ENCODE measurements around the gene ITM2C.

ITM2C gene

DNA sequence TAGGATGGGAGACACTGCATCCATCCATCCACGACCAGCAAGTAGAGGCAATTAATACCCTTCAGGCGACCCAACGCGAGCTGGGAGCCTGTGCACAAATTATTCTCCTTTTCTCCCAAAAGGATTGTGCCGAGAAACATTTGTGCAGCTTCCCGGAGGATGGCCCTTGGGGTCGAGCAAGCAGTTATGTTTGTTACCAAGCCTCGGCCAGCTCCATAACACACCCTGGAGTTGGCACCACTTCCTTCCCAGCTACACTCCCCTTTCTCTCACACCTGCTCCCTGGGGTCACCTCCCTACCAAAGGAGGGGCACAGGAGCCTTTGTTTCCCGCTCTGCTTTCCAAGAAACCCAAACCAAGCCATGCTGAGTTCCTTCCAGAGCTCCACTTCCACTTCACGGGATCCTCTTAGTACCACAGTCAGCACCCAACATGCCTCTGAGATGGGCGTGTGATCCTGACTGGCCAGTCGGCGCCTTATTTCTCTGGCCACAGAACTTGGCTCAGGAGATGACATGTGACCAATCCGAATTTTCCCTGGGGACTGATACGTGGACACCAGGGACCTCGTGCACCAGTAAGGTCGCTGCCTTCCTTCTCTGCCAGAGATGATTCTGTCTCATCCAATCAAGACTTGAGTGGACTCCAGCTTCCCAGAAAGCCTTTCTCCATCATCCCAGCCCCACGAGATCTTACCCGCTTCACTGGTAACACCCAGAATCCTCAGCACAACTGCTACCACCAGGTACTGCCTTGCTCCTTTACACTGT lies 31.8 kb downstream of the ITM2C start:
- TF ChIP-seq POLR2AphosphoS5 (IDR thresholded peaks at IDR 0.05; ENCODE audit: borderline replicate concordance, low read depth, low read length) (no peak), EZH2 (IDR thresholded peaks at IDR 0.05) (no peak), FOXP2 (optimal IDR thresholded peaks at IDR 0.05; ENCODE audit: control extremely low read depth, extremely low read length, insufficient read depth) (no peak)

DNA sequence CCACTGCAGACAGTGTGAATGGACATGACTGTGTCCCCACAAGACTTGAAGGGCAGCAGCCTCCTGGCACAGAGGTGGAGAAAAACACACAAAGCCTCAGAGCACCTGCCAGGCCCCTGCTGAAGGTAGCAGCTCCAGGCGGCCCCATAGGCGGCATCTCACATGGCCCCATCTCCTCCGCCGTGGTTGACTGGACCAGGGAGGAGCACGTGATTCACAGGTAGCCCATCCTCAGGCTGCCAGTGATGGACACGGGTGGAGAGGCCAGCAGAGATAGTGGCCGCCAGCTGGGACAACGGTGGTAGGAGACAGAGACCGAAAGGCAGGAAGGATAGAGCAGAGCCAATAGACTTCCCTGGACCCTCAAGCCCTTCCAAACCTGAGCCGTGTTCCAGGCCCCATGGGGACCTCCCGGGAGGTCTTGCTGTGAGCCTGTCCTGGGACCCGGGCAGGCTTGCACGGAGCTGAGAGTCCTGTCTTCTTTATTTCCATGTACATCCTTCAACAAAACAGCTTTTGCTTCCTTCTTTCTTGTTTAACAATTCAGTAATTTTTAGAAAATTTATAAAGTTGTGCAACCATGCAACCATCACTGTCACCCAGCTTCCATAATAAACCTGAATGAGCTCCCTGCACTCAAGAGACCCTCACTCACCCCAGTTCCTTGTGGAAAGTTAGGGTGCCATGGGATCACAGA lies 33.4 kb downstream of the ITM2C start:
- H3K9ac ChIP-seq (ENCODE audit: insufficient read length) = no peak overlapping the region
- no peak overlapping the region for H3K27ac ChIP-seq
- no peak overlapping the region for H3K4me3 ChIP-seq
- TF ChIP-seq POLR2AphosphoS5 (IDR thresholded peaks at IDR 0.05; ENCODE audit: borderline replicate concordance, low read depth, low read length) (no peak), FOXP2 (optimal IDR thresholded peaks at IDR 0.05; ENCODE audit: control extremely low read depth, extremely low read length, insufficient read depth) (no peak), EZH2 (IDR thresholded peaks at IDR 0.05) (no peak)
- no peaks in the 10 kb centered on the region for H3K9me3 ChIP-seq (ENCODE audit: low read depth, low read length)
- DNase-seq (ENCODE audit: low read depth, low spot score) = no peak
- no peaks in the 10 kb centered on the region for H3K36me3 ChIP-seq (ENCODE audit: insufficient read depth, low read length)

More for the DNA sequence above, 31.8 kb downstream of the ITM2C start:
- no peak for DNase-seq (ENCODE audit: low read depth, low spot score)
- Histone ChIP-seq H3K36me3 (ENCODE audit: insufficient read depth, low read length) (no peaks in the 10 kb centered on the region), H3K9me3 (ENCODE audit: low read depth, low read length) (no peaks in the 10 kb centered on the region), H3K27ac (no peak overlapping the region), H3K4me3 (no peak overlapping the region), H3K9ac (ENCODE audit: insufficient read length) (no peak overlapping the region)

DNA sequence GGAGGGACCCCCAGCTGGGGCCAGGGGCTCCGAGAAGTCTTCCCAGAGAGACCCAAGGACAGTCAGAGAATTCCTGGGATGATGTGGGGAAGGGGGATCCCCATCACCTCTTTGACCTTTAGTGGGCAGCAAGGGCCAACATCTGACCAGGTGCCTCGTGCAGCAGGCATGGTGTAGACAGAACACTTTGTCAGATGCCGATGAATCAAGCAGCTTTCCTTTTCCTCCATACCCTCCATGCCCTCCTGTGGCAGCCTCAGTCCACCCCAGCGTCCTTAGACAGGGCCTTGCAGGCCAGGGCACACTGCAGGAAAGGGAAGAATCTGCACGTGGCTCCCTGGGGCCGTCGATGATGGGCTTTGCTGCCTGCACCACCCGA lies 34.0 kb downstream of the ITM2C start:
- no peak overlapping the region for H3K4me3 ChIP-seq
- TF ChIP-seq EZH2 (IDR thresholded peaks at IDR 0.05) (no peak), FOXP2 (optimal IDR thresholded peaks at IDR 0.05; ENCODE audit: control extremely low read depth, extremely low read length, insufficient read depth) (no peak), POLR2AphosphoS5 (IDR thresholded peaks at IDR 0.05; ENCODE audit: borderline replicate concordance, low read depth, low read length) (no peak)
- DNase-seq (ENCODE audit: low read depth, low spot score) = no peak
- no peak overlapping the region for H3K27ac ChIP-seq
- H3K9ac ChIP-seq (ENCODE audit: insufficient read length) = no peak overlapping the region
- H3K36me3 ChIP-seq (ENCODE audit: insufficient read depth, low read length) = no peaks in the 10 kb centered on the region
- no peaks in the 10 kb centered on the region for H3K9me3 ChIP-seq (ENCODE audit: low read depth, low read length)

DNA sequence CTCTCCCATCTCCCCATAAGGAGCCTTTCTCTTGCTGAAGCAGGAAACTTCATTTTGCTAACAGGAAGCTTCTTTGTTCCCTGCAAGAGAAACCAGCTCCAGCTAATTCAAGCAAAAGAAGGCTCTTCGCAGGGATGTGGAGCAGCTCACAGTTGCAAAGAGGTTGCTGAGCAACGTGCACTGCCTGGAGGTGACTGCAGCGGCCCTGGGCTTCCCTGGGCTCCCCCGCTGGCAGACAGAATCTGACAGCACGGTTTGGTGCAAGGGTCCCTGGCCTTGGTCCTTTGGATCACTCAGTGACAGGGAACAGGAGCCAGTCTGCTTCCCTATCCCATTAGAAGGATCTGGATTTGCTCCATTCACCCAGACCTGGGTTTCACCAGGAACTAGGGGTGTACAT lies 34.5 kb downstream of the ITM2C start:
- H3K9me3 ChIP-seq (ENCODE audit: low read depth, low read length) = no peaks in the 10 kb centered on the region
- no peak overlapping the region for H3K27ac ChIP-seq
- H3K4me3 ChIP-seq = no peak overlapping the region
- DNase-seq (ENCODE audit: low read depth, low spot score) = no peak
- no peak for TF ChIP-seq POLR2AphosphoS5 (IDR thresholded peaks at IDR 0.05; ENCODE audit: borderline replicate concordance, low read depth, low read length)
- no peak for TF ChIP-seq EZH2 (IDR thresholded peaks at IDR 0.05)
- no peak for TF ChIP-seq FOXP2 (optimal IDR thresholded peaks at IDR 0.05; ENCODE audit: control extremely low read depth, extremely low read length, insufficient read depth)
- no peak overlapping the region for H3K9ac ChIP-seq (ENCODE audit: insufficient read length)
- no peaks in the 10 kb centered on the region for H3K36me3 ChIP-seq (ENCODE audit: insufficient read depth, low read length)

DNA sequence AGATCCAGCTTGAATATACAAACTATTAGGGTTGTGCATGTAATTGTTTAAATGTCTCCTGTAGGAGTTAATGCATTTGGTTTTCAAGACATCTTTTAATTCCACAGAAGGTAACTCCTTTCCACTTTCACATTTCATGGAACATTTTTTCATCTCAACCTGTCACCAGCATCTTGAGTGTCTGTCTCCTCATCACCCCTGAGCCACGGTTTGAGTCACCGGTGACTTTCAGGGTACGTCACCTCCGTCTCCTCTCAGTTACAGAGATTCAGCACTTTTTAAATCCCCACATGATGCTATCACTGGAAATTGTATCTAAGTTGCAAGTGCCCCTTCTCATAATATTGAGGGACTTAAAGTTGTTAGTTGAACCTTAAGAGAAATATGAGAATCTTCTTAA lies 35.0 kb downstream of the ITM2C start:
- no peak overlapping the region for H3K27ac ChIP-seq
- no peaks in the 10 kb centered on the region for H3K36me3 ChIP-seq (ENCODE audit: insufficient read depth, low read length)
- TF ChIP-seq EZH2 (IDR thresholded peaks at IDR 0.05) = no peak
- TF ChIP-seq FOXP2 (optimal IDR thresholded peaks at IDR 0.05; ENCODE audit: control extremely low read depth, extremely low read length, insufficient read depth) = no peak
- no peak for TF ChIP-seq POLR2AphosphoS5 (IDR thresholded peaks at IDR 0.05; ENCODE audit: borderline replicate concordance, low read depth, low read length)
- DNase-seq (ENCODE audit: low read depth, low spot score) = no peak
- H3K9me3 ChIP-seq (ENCODE audit: low read depth, low read length) = no peaks in the 10 kb centered on the region
- no peak overlapping the region for H3K9ac ChIP-seq (ENCODE audit: insufficient read length)
- H3K4me3 ChIP-seq = no peak overlapping the region

DNA sequence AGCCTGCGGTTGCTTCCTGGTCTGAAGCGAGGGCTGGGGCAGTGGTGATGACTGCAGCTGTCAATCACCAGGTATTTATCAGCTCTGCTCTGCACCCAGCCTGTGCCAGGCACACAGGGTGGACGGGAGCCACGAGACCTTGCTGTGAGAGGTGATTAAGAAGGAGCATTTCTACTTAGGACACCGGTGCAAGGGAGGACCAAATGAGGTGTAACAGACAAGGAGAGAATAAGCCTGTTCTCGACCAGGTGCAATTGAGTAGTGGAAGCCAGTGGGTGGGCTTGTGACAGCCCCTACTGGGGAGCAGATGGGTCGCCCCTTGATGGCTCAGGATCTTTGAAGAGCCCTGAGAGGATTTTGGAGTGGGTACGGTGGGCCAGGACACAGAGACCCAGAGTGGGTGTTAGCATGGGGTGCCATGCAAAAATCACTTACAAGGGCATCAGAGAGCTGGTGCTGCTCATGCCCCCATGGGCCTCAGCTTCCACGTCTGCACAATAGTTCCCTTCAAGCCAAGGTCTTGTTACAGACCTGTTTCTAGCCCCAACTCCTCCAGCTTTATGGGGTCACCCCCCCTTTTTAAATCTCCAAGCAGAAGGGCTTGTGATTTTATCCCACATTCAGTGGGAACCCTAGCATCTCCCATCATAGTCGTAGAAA lies 35.7 kb downstream of the ITM2C start:
- Histone ChIP-seq H3K36me3 (ENCODE audit: insufficient read depth, low read length) (no peaks in the 10 kb centered on the region), H3K27ac (no peak overlapping the region), H3K4me3 (no peak overlapping the region), H3K9me3 (ENCODE audit: low read depth, low read length) (no peaks in the 10 kb centered on the region), H3K9ac (ENCODE audit: insufficient read length) (no peak overlapping the region)
- no peak for DNase-seq (ENCODE audit: low read depth, low spot score)
- TF ChIP-seq POLR2AphosphoS5 (IDR thresholded peaks at IDR 0.05; ENCODE audit: borderline replicate concordance, low read depth, low read length) = no peak
- no peak for TF ChIP-seq FOXP2 (optimal IDR thresholded peaks at IDR 0.05; ENCODE audit: control extremely low read depth, extremely low read length, insufficient read depth)
- TF ChIP-seq EZH2 (IDR thresholded peaks at IDR 0.05) = no peak

DNA sequence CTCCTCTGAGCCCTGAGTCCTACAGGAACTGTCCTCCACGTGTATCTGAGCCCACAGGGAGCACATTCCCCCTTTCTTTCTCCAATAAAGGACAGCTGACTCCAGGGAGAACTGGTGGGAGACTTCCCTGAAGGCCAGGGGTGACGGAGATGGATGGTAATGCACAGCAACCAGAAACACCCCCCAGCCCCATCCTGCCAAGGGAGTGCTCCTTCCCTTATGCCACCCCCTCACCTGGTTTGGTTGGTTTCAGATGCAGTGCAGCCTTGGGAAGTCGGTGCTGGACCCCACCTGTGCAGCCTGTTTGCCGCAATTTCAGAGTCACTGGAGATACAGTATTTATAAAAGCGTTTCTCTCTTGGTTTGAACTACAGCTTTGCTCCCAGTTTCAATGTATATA lies 36.3 kb downstream of the ITM2C start:
- Histone ChIP-seq H3K4me3 (no peak overlapping the region), H3K27ac (no peak overlapping the region), H3K36me3 (ENCODE audit: insufficient read depth, low read length) (no peaks in the 10 kb centered on the region), H3K9me3 (ENCODE audit: low read depth, low read length) (no peaks in the 10 kb centered on the region), H3K9ac (ENCODE audit: insufficient read length) (no peak overlapping the region)
- no peak for TF ChIP-seq EZH2 (IDR thresholded peaks at IDR 0.05)
- TF ChIP-seq FOXP2 (optimal IDR thresholded peaks at IDR 0.05; ENCODE audit: control extremely low read depth, extremely low read length, insufficient read depth) = no peak
- no peak for TF ChIP-seq POLR2AphosphoS5 (IDR thresholded peaks at IDR 0.05; ENCODE audit: borderline replicate concordance, low read depth, low read length)
- no peak for DNase-seq (ENCODE audit: low read depth, low spot score)

DNA sequence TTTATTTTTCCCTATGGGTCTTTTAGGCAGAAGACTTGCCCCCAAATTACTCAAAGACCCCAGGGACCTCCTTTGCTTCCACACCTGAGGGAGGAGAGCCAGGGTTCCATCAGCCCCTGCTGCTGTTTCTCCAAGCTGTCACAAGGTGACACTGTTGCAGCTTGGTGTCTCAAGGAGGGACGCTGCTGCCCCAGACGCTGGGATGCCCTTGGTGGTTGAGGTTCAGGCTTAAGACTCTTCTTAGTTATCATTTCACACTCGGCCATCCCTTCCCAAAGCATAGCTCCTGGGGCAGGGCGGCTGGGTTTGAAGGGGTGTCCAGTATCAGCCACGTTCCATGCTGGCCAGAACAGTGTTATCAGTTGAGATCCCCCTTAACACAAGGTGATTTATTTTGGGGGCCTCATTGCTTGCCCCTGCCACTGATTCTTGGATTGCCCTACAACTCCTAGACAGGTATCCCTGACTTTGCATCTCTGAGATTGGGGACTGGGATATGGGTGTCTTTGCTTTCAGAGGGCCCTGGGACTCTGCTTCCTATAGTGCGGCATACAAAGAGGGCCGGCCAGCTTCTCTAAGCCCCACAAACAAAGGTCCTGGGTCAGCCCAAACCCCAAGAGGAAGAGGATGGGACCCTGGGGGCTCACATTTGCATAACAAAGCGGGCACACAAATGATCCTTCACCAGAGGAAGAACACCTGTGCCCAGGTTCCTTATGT lies 37.6 kb downstream of the ITM2C start:
- Histone ChIP-seq H3K9me3 (ENCODE audit: low read depth, low read length) (no peaks in the 10 kb centered on the region), H3K9ac (ENCODE audit: insufficient read length) (no peak overlapping the region), H3K36me3 (ENCODE audit: insufficient read depth, low read length) (no peaks in the 10 kb centered on the region), H3K4me3 (no peak overlapping the region), H3K27ac (no peak overlapping the region)
- DNase-seq (ENCODE audit: low read depth, low spot score) = peak; percentile 10
- no peak for TF ChIP-seq FOXP2 (optimal IDR thresholded peaks at IDR 0.05; ENCODE audit: control extremely low read depth, extremely low read length, insufficient read depth)
- no peak for TF ChIP-seq EZH2 (IDR thresholded peaks at IDR 0.05)
- TF ChIP-seq POLR2AphosphoS5 (IDR thresholded peaks at IDR 0.05; ENCODE audit: borderline replicate concordance, low read depth, low read length) = no peak

Measured in SK-N-MC (cell line).